Ascending aorta (tissue), 2 donors: Measurements from ENCODE around the gene RILPL2. TPM values are rescaled to one million over a fixed set of nuclear protein-coding genes. Genes with fewer than 3 reads are reported as not detected.
"Not testable (repeated sequence)": the region's sequence is repeated elsewhere in the genome, so short reads cannot be mapped to it uniquely, and the experiment has no call there.

ENCODE experiments used
- DNase-seq, 2 donors: peaks; one replicate each; pipeline ENCODE4 v3.0.0-alpha.2; 2019; ENCODE audit warnings: low spot score in 2 of 2
- H3K27ac ChIP-seq, 2 donors: fragments of 200-600 bp; sonication (generic); one replicate each; pipeline ENCODE4 v1.5.1; 2016 to 2017; ENCODE audit warnings: mild to moderate bottlenecking in 1 of 2
- H3K27me3 ChIP-seq: fragments of 200-600 bp; sonication (generic); one replicate; pipeline ENCODE4 v1.5.1; 2017
- H3K36me3 ChIP-seq, 2 donors: fragments of 200-600 bp; sonication (generic); one replicate each; pipeline ENCODE4 v1.5.1; 2016
- H3K4me1 ChIP-seq, 2 donors: fragments of 200-600 bp; sonication (generic); one replicate each; pipeline ENCODE4 v1.5.1; 2016 to 2017; ENCODE audit warnings: mild to moderate bottlenecking in 1 of 2
- H3K4me3 ChIP-seq, 2 donors: fragments of 200-600 bp; sonication (generic); one replicate each; pipeline ENCODE4 v1.5.1; 2016 to 2017; ENCODE audit warnings: mild to moderate bottlenecking in 1 of 2
- H3K9me3 ChIP-seq, 2 donors: fragments of 200-600 bp; sonication (generic); one replicate each; pipeline ENCODE4 v1.5.1; 2016
- intact Hi-C: fragments of 100-400 bp; cut with DNase I; formaldehyde crosslinking; loops from one replicate; pipeline ENCODE4 v1.15.1; 2023
- total RNA-seq: library from RNA; depleted of rRNA; stranded (reverse); fragments of >200 nt; gene quantifications from one replicate; pipeline ENCODE4 v1.1.0, GENCODE V29; 2016
- TF ChIP-seq, protein P1 (sequence below), 3 experiments: fragments of 200-600 bp in 2 of 3; fragments of 450-650 bp in 1 of 3; sonication (generic) in 2 of 3; IDR thresholded peaks; one replicate each; pipeline ENCODE4 v1.5.1; 2016 to 2019; ENCODE audit warnings: antibody characterized with exemption in 3 of 3, mild to moderate bottlenecking in 1 of 3, moderate library complexity in 1 of 3

RILPL2 gene
- total RNA-seq = 7.2 TPM

GRCh38 chr12:123436017-123436964 lies at the start of gene RILPL2:
Gene RILPL2, minus strand, starts transcription at chr12:123436684. Its CDS starts 264 bp downstream, at chr12:123436420.
- H3K4me3 ChIP-seq = peak within 1 kb of the TSS; percentile 77 to 92
- no peaks in the 10 kb centered on the region for H3K27me3 ChIP-seq
- peaks cover 10 to 33% of the 10 kb centered on the region in 2 donors for H3K4me1 ChIP-seq
- peak; percentile 79 to 96 for DNase-seq
- peak within 1 kb of the TSS; percentile 86 to 90 for H3K27ac ChIP-seq
- intact Hi-C loops = loop anchor here (2.0 to 5.0 kb wide), 3 partner anchors 41 to 96 kb away; partner anchors contain the start of genes RILPL1 and SBNO1
- TF ChIP-seq, protein P1, sequence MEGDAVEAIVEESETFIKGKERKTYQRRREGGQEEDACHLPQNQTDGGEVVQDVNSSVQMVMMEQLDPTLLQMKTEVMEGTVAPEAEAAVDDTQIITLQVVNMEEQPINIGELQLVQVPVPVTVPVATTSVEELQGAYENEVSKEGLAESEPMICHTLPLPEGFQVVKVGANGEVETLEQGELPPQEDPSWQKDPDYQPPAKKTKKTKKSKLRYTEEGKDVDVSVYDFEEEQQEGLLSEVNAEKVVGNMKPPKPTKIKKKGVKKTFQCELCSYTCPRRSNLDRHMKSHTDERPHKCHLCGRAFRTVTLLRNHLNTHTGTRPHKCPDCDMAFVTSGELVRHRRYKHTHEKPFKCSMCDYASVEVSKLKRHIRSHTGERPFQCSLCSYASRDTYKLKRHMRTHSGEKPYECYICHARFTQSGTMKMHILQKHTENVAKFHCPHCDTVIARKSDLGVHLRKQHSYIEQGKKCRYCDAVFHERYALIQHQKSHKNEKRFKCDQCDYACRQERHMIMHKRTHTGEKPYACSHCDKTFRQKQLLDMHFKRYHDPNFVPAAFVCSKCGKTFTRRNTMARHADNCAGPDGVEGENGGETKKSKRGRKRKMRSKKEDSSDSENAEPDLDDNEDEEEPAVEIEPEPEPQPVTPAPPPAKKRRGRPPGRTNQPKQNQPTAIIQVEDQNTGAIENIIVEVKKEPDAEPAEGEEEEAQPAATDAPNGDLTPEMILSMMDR (IDR thresholded peaks at IDR 0.05) = no peak
- H3K36me3 ChIP-seq = peaks cover 0 to under 1% of the 10 kb centered on the region in 2 donors
- H3K9me3 ChIP-seq = no peaks in the 10 kb centered on the region

DNA sequence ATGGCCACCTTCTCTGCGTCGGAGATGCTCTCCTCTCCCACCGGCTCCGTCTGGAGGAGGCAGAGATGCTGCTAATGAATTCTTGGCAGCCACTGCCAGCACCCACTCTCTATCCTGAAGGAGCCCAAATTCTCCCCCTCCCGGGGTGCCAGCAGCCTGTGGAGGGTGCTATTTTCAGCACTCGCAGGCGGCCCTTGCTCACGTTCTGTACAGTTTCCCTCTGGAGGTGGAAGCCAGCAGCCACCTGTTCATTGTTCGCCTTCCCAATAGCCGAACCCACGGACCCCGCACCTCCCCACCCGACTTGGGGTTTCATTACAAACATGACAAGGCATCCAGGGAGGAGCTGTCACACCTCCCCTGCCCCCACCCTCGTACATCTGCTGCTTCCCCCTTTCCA lies 49.3 kb upstream of the RILPL2 start:
- intact Hi-C loops = no loop called here
- peaks cover 4 to 14% of the 10 kb centered on the region in 2 donors for H3K4me1 ChIP-seq
- no peaks in the 10 kb centered on the region for H3K27me3 ChIP-seq
- TF ChIP-seq, protein P1 (IDR thresholded peaks at IDR 0.05) = no peak
- H3K4me3 ChIP-seq = no peak overlapping the region
- no peaks in the 10 kb centered on the region for H3K9me3 ChIP-seq
- H3K36me3 ChIP-seq = peaks cover 7 to 12% of the 10 kb centered on the region in 2 donors
- peak overlapping the region in 1 of 2 donors; percentile 18 for H3K27ac ChIP-seq
- no peak for DNase-seq

GRCh38 chr12:123483602-123484248 lies 47.2 kb upstream of the RILPL2 start:
- Histone ChIP-seq H3K9me3 (no peaks in the 10 kb centered on the region), H3K27ac (peak overlapping the region; percentile 93 to 97), H3K27me3 (no peaks in the 10 kb centered on the region), H3K4me3 (no peak overlapping the region), H3K36me3 (peaks cover 7 to 12% of the 10 kb centered on the region in 2 donors), H3K4me1 (peaks cover 16 to 31% of the 10 kb centered on the region in 2 donors)
- intact Hi-C loops = loop anchor here (5.0 kb wide), 1 partner anchor 116 kb away; no protein-coding TSS in a partner anchor
- TF ChIP-seq, protein P1 (IDR thresholded peaks at IDR 0.05) = no peak
- DNase-seq = no peak

DNA sequence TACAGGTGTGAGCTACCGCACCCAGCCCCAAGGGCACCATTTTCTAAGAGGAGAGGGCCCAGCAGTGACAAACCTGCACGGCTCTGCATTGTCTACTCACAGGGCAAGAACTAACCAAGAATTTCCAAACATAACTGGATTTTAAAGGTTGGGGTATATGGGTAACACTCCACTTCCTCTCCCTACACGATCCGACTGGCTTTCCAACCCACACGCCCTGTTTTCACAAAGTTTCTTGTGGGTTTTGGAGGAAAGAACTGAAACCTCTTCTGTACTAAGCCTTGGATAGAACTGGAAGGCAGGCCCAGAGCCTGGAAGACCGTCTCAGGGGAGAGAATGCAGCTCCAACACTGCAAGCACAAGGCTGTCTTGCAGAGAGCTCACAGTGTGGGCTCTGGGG lies 46.4 kb upstream of the RILPL2 start:
- Histone ChIP-seq H3K27me3 (no peaks in the 10 kb centered on the region), H3K27ac (peak overlapping the region; percentile 93 to 97), H3K4me3 (no peak overlapping the region), H3K9me3 (no peaks in the 10 kb centered on the region), H3K4me1 (peaks cover 24 to 40% of the 10 kb centered on the region in 2 donors), H3K36me3 (peaks cover 7 to 12% of the 10 kb centered on the region in 2 donors)
- TF ChIP-seq, protein P1 (IDR thresholded peaks at IDR 0.05) = no peak
- intact Hi-C loops = loop anchor here (5.0 kb wide), 1 partner anchor 116 kb away; no protein-coding TSS in a partner anchor
- DNase-seq = no peak

GRCh38 chr12:123481251-123481650 lies 44.8 kb upstream of the RILPL2 start:
- not testable (repeated sequence) for H3K4me3 ChIP-seq, DNase-seq, H3K9me3 ChIP-seq, H3K27me3 ChIP-seq
- H3K4me1 ChIP-seq = peaks cover 24 to 46% of the 10 kb centered on the region in 2 donors
- peaks cover 7 to 12% of the 10 kb centered on the region in 2 donors for H3K36me3 ChIP-seq
- H3K27ac ChIP-seq = peak overlapping the region; percentile 93 to 97
- intact Hi-C loops = loop anchor here (5.0 kb wide), 1 partner anchor 114 kb away; no protein-coding TSS in a partner anchor
